Suprapubic skin (tissue), 3 donors: ENCODE data around the gene OMP.

Experiments used
- POLR2A ChIP-seq, 2 donors: fragments of 450-650 bp; IDR thresholded peaks; one replicate each; pipeline ENCODE4 v1.6.1; 2017; ENCODE audit warnings: antibody characterized with exemption in 2 of 2, mild to moderate bottlenecking in 2 of 2, moderate library complexity in 2 of 2
- TF ChIP-seq, protein P1 (sequence below), 2 donors: fragments of 200-600 bp in 1 of 2; fragments of 450-650 bp in 1 of 2; sonication (generic) in 1 of 2; IDR thresholded peaks; one replicate each; pipeline ENCODE4 v1.5.1; 2016 to 2019; ENCODE audit warnings: antibody characterized with exemption in 2 of 2, mild to moderate bottlenecking in 1 of 2, moderate library complexity in 1 of 2

DNA sequence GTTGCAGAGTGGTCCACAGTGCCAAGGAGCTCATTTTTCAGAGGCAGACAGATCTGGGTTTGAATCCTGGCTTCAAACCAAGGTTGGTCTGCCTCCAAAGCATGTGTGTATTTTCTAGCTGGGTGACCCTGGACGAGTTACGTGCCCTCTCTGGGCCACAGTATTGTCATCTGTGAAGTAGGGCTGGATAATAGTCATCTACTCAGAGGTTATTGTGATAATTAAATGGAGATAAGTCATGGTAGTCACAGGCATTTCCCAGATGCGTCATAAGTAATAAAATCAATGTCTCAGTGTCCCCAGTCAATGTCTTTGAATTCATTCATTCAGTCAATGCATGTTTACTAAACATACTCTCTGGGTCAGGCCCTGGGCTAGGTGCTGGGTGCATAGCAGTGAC lies 8.6 kb downstream of the OMP start:
- TF ChIP-seq, protein P1, sequence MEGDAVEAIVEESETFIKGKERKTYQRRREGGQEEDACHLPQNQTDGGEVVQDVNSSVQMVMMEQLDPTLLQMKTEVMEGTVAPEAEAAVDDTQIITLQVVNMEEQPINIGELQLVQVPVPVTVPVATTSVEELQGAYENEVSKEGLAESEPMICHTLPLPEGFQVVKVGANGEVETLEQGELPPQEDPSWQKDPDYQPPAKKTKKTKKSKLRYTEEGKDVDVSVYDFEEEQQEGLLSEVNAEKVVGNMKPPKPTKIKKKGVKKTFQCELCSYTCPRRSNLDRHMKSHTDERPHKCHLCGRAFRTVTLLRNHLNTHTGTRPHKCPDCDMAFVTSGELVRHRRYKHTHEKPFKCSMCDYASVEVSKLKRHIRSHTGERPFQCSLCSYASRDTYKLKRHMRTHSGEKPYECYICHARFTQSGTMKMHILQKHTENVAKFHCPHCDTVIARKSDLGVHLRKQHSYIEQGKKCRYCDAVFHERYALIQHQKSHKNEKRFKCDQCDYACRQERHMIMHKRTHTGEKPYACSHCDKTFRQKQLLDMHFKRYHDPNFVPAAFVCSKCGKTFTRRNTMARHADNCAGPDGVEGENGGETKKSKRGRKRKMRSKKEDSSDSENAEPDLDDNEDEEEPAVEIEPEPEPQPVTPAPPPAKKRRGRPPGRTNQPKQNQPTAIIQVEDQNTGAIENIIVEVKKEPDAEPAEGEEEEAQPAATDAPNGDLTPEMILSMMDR (IDR thresholded peaks at IDR 0.05): no peak
- TF ChIP-seq POLR2A (IDR thresholded peaks at IDR 0.05): no peak
